ENCODE results near the gene RALGPS1. TPM values are rescaled to one million over a fixed set of nuclear protein-coding genes. Genes with fewer than 3 reads are reported as not detected.

The RALGPS1 gene
- total RNA-seq, 2 experiments from 2014 or later = 14.1 to 14.4 TPM

DNA sequence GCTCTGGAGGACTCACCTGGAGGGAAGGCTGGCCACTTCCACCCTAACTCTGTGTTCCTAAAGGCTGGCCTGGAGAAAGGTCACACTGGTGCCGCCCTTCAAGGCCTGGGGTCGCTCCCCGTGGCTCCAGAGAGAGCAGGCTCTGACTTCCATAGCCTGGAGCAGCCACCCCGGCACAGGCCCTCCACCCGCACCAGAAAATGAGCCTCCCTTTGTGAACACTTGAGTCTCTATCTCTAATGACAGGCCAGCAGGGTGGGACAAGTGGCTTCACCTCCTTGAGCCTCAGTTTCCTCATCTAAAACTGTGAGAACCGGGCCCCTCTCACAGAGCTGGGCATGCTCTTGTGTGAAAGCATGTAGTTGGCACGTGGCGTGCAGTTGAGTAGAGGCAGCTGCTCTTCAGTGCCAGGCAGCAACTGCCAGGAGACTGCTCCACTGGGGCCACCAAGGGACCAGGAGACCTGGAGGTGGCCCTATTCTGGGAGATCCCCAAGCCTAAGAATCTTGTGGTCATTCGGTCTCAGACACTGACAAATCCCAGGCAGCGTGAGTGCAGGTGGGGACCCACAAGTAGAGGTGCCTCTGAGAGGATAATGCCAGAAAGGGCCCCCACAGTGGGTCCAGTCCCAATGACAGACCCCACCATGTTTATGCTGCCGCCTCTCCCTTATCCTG is 293.3 kb downstream of the RALGPS1 start:
- BruUV-seq (replicated peaks) = no TSS peak
- ChIA-PET CTCF (ENCODE audit: unreplicated experiment) (no interaction called here), POLR2A (no interaction called here)
- H3K79me2 ChIP-seq (ENCODE audit: insufficient read depth, low read depth, low read length) = no peaks in the 10 kb centered on the region
- H2AFZ ChIP-seq (ENCODE audit: low read length) = no peak overlapping the region
- no peaks in the 10 kb centered on the region for H3K36me3 ChIP-seq (ENCODE audit: insufficient read depth, low read length)
- no peak overlapping the region for H3K4me3 ChIP-seq (ENCODE audit: low read depth, low read length, poor library complexity, severe bottlenecking)
- TF ChIP-seq EZH2phosphoT487 (IDR thresholded peaks at IDR 0.05; ENCODE audit: borderline replicate concordance, low read depth, low read length) = no peak
- no peak for DNase-seq (ENCODE audit: low spot score)
- H3K9me3 ChIP-seq (ENCODE audit: low read length) = no peaks in the 10 kb centered on the region
- no peak overlapping the region for H3K4me2 ChIP-seq (ENCODE audit: low read length)
- H3K4me1 ChIP-seq (ENCODE audit: insufficient read depth, low read length, poor library complexity, severe bottlenecking) = no peaks in the 10 kb centered on the region
- intact Hi-C loops (cut with micrococcal nuclease; ENCODE audit: unreplicated experiment) = no loop called here
- H3K27ac ChIP-seq (ENCODE audit: low read depth, low read length, poor library complexity, severe bottlenecking) = no peak overlapping the region
- H4K20me1 ChIP-seq (ENCODE audit: insufficient read depth, low read length) = no peaks in the 10 kb centered on the region
- no peaks in the 10 kb centered on the region for H3K9me2 ChIP-seq (ENCODE audit: insufficient read depth, low read length)

GRCh38 chr9:127208416-127208815 is 293.8 kb downstream of the RALGPS1 start:
- H3K4me2 ChIP-seq (ENCODE audit: low read length) = no peak overlapping the region
- ChIA-PET CTCF (ENCODE audit: unreplicated experiment) (no interaction called here), POLR2A (interaction anchor here (0.7 kb wide), 1 partner anchor 306 kb away, joined by 3 read pairs; no protein-coding TSS in a partner anchor)
- H3K4me3 ChIP-seq (ENCODE audit: low read depth, low read length, poor library complexity, severe bottlenecking) = no peak overlapping the region
- intact Hi-C loops (cut with micrococcal nuclease; ENCODE audit: unreplicated experiment) = no loop called here
- H2AFZ ChIP-seq (ENCODE audit: low read length) = no peak overlapping the region
- H3K27ac ChIP-seq (ENCODE audit: low read depth, low read length, poor library complexity, severe bottlenecking) = no peak overlapping the region
- H4K20me1 ChIP-seq (ENCODE audit: insufficient read depth, low read length) = no peaks in the 10 kb centered on the region
- H3K9me3 ChIP-seq (ENCODE audit: low read length) = no peaks in the 10 kb centered on the region
- H3K36me3 ChIP-seq (ENCODE audit: insufficient read depth, low read length) = no peaks in the 10 kb centered on the region
- no peaks in the 10 kb centered on the region for H3K4me1 ChIP-seq (ENCODE audit: insufficient read depth, low read length, poor library complexity, severe bottlenecking)
- BruUV-seq (replicated peaks) = no TSS peak
- TF ChIP-seq, protein P1, sequence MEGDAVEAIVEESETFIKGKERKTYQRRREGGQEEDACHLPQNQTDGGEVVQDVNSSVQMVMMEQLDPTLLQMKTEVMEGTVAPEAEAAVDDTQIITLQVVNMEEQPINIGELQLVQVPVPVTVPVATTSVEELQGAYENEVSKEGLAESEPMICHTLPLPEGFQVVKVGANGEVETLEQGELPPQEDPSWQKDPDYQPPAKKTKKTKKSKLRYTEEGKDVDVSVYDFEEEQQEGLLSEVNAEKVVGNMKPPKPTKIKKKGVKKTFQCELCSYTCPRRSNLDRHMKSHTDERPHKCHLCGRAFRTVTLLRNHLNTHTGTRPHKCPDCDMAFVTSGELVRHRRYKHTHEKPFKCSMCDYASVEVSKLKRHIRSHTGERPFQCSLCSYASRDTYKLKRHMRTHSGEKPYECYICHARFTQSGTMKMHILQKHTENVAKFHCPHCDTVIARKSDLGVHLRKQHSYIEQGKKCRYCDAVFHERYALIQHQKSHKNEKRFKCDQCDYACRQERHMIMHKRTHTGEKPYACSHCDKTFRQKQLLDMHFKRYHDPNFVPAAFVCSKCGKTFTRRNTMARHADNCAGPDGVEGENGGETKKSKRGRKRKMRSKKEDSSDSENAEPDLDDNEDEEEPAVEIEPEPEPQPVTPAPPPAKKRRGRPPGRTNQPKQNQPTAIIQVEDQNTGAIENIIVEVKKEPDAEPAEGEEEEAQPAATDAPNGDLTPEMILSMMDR (conservative IDR thresholded peaks at IDR 0.05; ENCODE audit: low read length) = no peak
- TF ChIP-seq EZH2phosphoT487 (IDR thresholded peaks at IDR 0.05; ENCODE audit: borderline replicate concordance, low read depth, low read length) = no peak
- no peak for DNase-seq (ENCODE audit: low spot score)
- no peaks in the 10 kb centered on the region for H3K9me2 ChIP-seq (ENCODE audit: insufficient read depth, low read length)
- no peaks in the 10 kb centered on the region for H3K79me2 ChIP-seq (ENCODE audit: insufficient read depth, low read depth, low read length)

DNA sequence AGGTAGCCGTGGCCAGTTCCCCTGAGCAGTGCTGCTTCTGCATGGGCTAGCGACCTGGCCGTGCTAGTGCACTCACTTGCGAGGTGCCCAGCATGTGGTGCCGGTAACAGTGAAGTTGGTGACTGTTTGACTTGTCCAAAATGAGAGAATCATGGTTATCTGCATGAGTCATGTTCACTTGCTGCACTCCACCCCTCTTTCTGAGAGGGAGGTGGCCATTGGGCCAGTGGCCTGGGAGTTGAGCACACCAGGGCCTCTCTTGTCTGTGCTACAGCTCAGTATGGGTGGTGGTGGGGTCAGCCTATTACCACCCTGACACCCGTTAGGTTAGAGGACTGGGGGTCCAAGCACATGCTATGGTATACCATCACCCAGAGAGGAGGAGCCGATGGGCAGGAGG is 294.6 kb downstream of the RALGPS1 start:
- H3K9me2 ChIP-seq (ENCODE audit: insufficient read depth, low read length) = no peaks in the 10 kb centered on the region
- no peak overlapping the region for H3K4me3 ChIP-seq (ENCODE audit: low read depth, low read length, poor library complexity, severe bottlenecking)
- no peaks in the 10 kb centered on the region for H3K36me3 ChIP-seq (ENCODE audit: insufficient read depth, low read length)
- no peaks in the 10 kb centered on the region for H3K79me2 ChIP-seq (ENCODE audit: insufficient read depth, low read depth, low read length)
- H3K9me3 ChIP-seq (ENCODE audit: low read length) = no peaks in the 10 kb centered on the region
- H2AFZ ChIP-seq (ENCODE audit: low read length) = no peak overlapping the region
- no peak overlapping the region for H3K27ac ChIP-seq (ENCODE audit: low read depth, low read length, poor library complexity, severe bottlenecking)
- BruUV-seq (replicated peaks) = no TSS peak
- ChIA-PET CTCF (ENCODE audit: unreplicated experiment) (interaction anchor here (0.5 kb wide), 1 partner anchor 15 kb away, joined by 5 read pairs; no protein-coding TSS in a partner anchor), POLR2A (interaction anchor here (0.5 to 0.6 kb wide), 2 partner anchors 15 to 112 kb away, joined by 3 to 10 read pairs; no protein-coding TSS in a partner anchor)
- no peaks in the 10 kb centered on the region for H4K20me1 ChIP-seq (ENCODE audit: insufficient read depth, low read length)
- H3K4me2 ChIP-seq (ENCODE audit: low read length) = no peak overlapping the region
- intact Hi-C loops (cut with micrococcal nuclease; ENCODE audit: unreplicated experiment) = no loop called here
- H3K4me1 ChIP-seq (ENCODE audit: insufficient read depth, low read length, poor library complexity, severe bottlenecking) = no peaks in the 10 kb centered on the region
- no peak for DNase-seq (ENCODE audit: low spot score)
- TF ChIP-seq, protein P1 (conservative IDR thresholded peaks at IDR 0.05; ENCODE audit: low read length) = no peak
- no peak for TF ChIP-seq EZH2phosphoT487 (IDR thresholded peaks at IDR 0.05; ENCODE audit: borderline replicate concordance, low read depth, low read length)

Measured in OCI-LY7 (cell line).